Esophagus muscularis mucosa (tissue), 4 donors: ENCODE results near the gene PRDX3. TPM values are rescaled to one million over a fixed set of nuclear protein-coding genes. Genes with fewer than 3 reads are reported as not detected.

ENCODE experiments used
- DNase-seq: peaks from one replicate; pipeline ENCODE4 v3.0.0-alpha.2; 2017; ENCODE audit errors: extremely low spot score
- H3K27ac ChIP-seq, 4 donors: fragments of 200-600 bp; sonication (generic); replicated peaks in 1 of 4; 1 replicate in 3 of 4; 2 replicates in 1 of 4; pipeline ENCODE4 v1.5.1; 2016 to 2019; ENCODE audit warnings: mild to moderate bottlenecking in 1 of 4
- H3K27me3 ChIP-seq, 4 donors: fragments of 200-600 bp; sonication (generic); one replicate each; pipeline versions ENCODE4 v1.5.1 to v1.6.0; 2016 to 2019
- H3K36me3 ChIP-seq, 4 donors: fragments of 200-600 bp; sonication (generic); one replicate each; pipeline ENCODE4 v1.5.1; 2016 to 2019
- H3K4me1 ChIP-seq, 4 donors: fragments of 200-600 bp; sonication (generic); one replicate each; pipeline ENCODE4 v1.5.1; 2016 to 2019
- H3K4me3 ChIP-seq, 4 donors: fragments of 200-600 bp; sonication (generic); 1 replicate in 2 of 4; 2 replicates in 2 of 4; pipeline ENCODE4 v1.5.1; 2016 to 2019; ENCODE audit warnings: mild to moderate bottlenecking in 4 of 4, moderate library complexity in 1 of 4
- H3K9me3 ChIP-seq, 4 donors: fragments of 200-600 bp; sonication (generic); 1 replicate in 3 of 4; 2 replicates in 1 of 4; pipeline ENCODE4 v1.5.1; 2016 to 2019
- EP300 ChIP-seq: sonication (generic); formaldehyde crosslinking; IDR thresholded peaks from one replicate; pipeline ENCODE4 v1.6.1; 2017; ENCODE audit warnings: antibody characterized with exemption
- POLR2A ChIP-seq: fragments of 450-650 bp; IDR thresholded peaks from one replicate; pipeline ENCODE4 v1.6.1; 2017; ENCODE audit warnings: antibody characterized with exemption, moderate library complexity, mild to moderate bottlenecking, low read depth
- POLR2AphosphoS5 ChIP-seq, 2 donors: sonication (generic); formaldehyde crosslinking; IDR thresholded peaks; one replicate each; pipeline ENCODE4 v1.6.1; 2017; ENCODE audit warnings: antibody characterized with exemption in 2 of 2
- WGBS: methylation state at CpG from one replicate; pipeline ENCODE4 v1.1.5; 2018; 5-methylcytosine and 5-hydroxymethylcytosine counted together
- intact Hi-C: fragments of 100-400 bp; cut with DNase I; formaldehyde crosslinking; loops from one replicate; pipeline ENCODE4 v1.15.1; 2023
- total RNA-seq, 4 donors: library from RNA; depleted of rRNA; stranded (reverse); fragments of >200 nt; gene quantifications; one replicate each; pipeline versions ENCODE4 v1.1.0 to v1.2.1, GENCODE V29; 2016
- TF ChIP-seq, protein P1 (sequence below), 3 experiments: fragments of 200-600 bp in 2 of 3; fragments of 450-650 bp in 1 of 3; sonication (generic) in 2 of 3; IDR thresholded peaks; one replicate each; pipeline ENCODE4 v1.5.1; 2017 to 2019; ENCODE audit warnings: antibody characterized with exemption in 3 of 3, mild to moderate bottlenecking in 2 of 3, moderate library complexity in 1 of 3

Gene PRDX3
- total RNA-seq, 4 donors from 2014 or later, result 128 to 195 (median 171) TPM

DNA sequence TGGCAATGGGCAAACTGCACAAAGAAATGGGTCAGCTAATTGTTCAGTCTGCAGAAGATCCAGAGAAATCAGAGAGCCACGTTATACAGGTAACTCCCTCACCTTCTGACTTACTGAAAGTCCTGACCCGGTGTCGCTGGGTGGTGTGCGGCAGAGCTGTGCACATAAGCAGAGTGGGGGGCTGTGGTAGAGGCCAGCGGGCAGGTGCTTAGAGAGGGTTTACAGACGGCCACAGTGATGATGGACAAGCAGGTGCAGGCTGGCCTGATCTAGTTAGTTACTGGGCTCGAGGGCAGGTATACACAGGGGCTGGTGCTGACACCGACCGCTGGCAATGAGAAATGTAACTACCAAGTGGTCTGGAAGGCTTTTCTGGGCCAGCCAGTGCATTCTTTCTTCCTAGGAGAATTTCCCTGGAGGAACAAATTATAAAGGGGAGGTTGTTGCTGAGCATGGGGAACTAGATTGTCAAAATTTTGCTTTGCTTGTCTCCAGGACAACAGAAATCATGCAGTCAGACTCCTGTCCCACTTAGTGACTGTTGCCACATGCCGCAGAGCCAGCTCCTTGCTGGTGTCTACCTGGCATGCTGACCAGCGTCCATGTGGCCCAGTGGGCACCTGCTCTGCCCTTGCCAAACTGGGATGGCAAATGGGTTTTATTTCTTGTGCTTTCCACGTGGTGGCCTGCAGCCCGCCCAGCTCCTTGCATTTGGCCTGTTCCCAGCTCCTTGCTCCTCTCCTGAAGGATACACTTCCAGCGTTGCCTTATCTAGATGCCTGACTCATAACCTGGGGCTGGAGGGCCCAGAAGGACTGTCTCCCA is 45.9 kb downstream of the PRDX3 start:
- intact Hi-C loops, result no loop called here
- H3K27me3 ChIP-seq, result no peaks in the 10 kb centered on the region
- no peak for DNase-seq
- peak overlapping the region in 1 of 4 donors; percentile 47 for H3K27ac ChIP-seq
- H3K9me3 ChIP-seq, result no peaks in the 10 kb centered on the region
- H3K4me3 ChIP-seq, result no peak overlapping the region
- peaks cover 14 to 67% (median 45%) of the 10 kb centered on the region in 4 donors for H3K36me3 ChIP-seq
- peaks cover 3 to 28% (median 10%) of the 10 kb centered on the region in 4 donors for H3K4me1 ChIP-seq
- TF ChIP-seq POLR2A, result no peak
- TF ChIP-seq POLR2AphosphoS5 (IDR thresholded peaks at IDR 0.05), result no peak
- TF ChIP-seq, protein P1, sequence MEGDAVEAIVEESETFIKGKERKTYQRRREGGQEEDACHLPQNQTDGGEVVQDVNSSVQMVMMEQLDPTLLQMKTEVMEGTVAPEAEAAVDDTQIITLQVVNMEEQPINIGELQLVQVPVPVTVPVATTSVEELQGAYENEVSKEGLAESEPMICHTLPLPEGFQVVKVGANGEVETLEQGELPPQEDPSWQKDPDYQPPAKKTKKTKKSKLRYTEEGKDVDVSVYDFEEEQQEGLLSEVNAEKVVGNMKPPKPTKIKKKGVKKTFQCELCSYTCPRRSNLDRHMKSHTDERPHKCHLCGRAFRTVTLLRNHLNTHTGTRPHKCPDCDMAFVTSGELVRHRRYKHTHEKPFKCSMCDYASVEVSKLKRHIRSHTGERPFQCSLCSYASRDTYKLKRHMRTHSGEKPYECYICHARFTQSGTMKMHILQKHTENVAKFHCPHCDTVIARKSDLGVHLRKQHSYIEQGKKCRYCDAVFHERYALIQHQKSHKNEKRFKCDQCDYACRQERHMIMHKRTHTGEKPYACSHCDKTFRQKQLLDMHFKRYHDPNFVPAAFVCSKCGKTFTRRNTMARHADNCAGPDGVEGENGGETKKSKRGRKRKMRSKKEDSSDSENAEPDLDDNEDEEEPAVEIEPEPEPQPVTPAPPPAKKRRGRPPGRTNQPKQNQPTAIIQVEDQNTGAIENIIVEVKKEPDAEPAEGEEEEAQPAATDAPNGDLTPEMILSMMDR (IDR thresholded peaks at IDR 0.05), result no peak
- no peak for TF ChIP-seq EP300
- 87% methylated on average over 14 of the region's 14 CpGs for WGBS

DNA sequence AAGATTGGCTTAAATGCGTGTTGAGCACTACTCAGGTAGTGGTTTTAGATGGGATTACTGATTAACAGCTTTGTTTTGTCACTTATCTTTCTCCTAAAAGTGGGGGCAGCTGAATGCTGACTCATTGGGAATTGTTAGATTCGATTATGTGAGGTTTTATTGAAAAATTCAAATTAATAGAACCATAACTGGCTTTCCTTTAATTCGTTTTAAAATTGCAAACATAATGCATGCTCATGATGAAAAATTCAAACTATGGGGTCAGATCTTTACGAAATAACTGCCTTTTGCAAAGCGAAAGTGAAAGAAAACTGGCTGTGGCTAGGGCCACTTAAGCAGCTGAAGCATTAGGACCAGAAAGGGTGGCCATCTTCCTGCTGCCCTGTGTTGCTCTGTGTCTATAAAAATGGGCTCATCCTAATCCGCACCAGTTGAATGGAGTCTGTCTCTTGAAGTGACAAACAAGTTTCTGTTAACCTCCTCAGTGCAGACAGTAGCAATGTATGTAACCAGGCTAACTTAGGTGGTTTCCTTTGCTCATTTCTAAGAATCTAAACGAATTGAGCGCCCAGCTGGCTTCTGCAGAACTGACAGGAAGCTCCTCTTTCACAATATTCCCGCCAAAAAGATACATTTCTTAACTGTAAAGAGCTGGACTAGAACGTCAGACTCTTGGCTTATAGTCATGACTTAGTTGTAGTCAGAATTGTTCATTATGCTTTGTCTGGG is 46.9 kb downstream of the PRDX3 start:
- Histone ChIP-seq H3K36me3 (peaks cover 14 to 75% (median 47%) of the 10 kb centered on the region in 4 donors), H3K4me3 (peak overlapping the region; percentile 24 to 49 (median 40)), H3K27ac (peak overlapping the region; percentile 17 to 53 (median 34)), H3K9me3 (no peaks in the 10 kb centered on the region), H3K27me3 (no peaks in the 10 kb centered on the region), H3K4me1 (peaks cover 3 to 28% (median 10%) of the 10 kb centered on the region in 4 donors)
- DNase-seq, result no peak
- TF ChIP-seq, protein P1 (IDR thresholded peaks at IDR 0.05), result no peak
- peak in 1 of 2 donors; percentile 11 for TF ChIP-seq POLR2AphosphoS5 (IDR thresholded peaks at IDR 0.05)
- no peak for TF ChIP-seq EP300
- intact Hi-C loops, result no loop called here
- 59% methylated on average over 10 of the region's 10 CpGs for WGBS

DNA sequence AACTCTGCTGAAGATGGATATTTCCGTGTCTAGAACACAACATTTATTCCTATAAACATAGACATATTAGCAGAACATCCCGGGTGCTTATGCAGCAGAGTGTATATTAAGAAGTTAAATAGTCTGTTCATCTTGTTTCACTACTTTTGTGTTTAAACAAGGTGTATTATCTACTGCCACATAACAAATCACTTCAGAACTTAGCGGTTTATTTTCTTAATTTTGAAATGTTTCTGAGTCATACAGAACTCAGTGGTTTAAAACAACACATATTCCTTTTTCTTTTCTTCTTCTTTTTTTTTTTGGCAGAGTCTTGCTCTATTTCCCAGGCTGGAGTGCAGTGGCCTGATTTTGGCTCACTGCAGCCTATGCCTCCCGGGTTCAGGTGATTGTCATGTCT is 48.9 kb downstream of the PRDX3 start:
- TF ChIP-seq EP300, result no peak
- TF ChIP-seq, protein P1 (IDR thresholded peaks at IDR 0.05), result no peak
- no peak for TF ChIP-seq POLR2AphosphoS5 (IDR thresholded peaks at IDR 0.05)
- TF ChIP-seq POLR2A, result no peak
- Histone ChIP-seq H3K36me3 (peaks cover 14 to 88% (median 64%) of the 10 kb centered on the region in 4 donors), H3K4me1 (peaks cover 3 to 15% (median 8%) of the 10 kb centered on the region in 4 donors), H3K4me3 (no peak overlapping the region), H3K27me3 (no peaks in the 10 kb centered on the region), H3K9me3 (no peaks in the 10 kb centered on the region), H3K27ac (no peak overlapping the region)
- DNase-seq, result no peak
- 90% methylated on average over 4 of the region's 4 CpGs for WGBS
- intact Hi-C loops, result no loop called here

DNA sequence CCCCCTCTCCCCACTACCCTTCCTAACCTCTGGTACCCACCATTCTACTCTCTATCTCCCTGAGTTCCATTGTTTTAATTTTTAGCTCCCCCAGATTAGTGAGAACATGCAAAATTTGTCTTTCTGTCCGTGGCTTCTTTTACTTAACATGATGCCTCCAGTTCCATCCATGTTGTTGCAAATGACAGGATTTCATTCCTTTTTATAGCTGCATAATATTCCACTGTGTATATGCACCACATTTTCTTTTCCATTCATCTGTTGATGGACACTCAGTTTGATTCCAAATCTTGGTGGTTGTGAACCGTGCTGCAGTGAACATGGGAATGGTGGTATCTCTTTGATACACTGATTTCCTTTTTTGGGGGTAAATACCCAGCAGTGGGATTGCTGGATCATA is 52.7 kb downstream of the PRDX3 start:
- DNase-seq, result no peak
- no peak overlapping the region for H3K4me3 ChIP-seq
- TF ChIP-seq POLR2AphosphoS5 (IDR thresholded peaks at IDR 0.05) (no peak), EP300 (no peak), POLR2A (no peak)
- TF ChIP-seq, protein P1 (IDR thresholded peaks at IDR 0.05), result no peak
- H3K27me3 ChIP-seq, result no peaks in the 10 kb centered on the region
- intact Hi-C loops, result no loop called here
- peaks cover 19 to 96% (median 77%) of the 10 kb centered on the region in 4 donors for H3K36me3 ChIP-seq
- peaks cover 0 to 3% (median 2%) of the 10 kb centered on the region in 4 donors for H3K4me1 ChIP-seq
- H3K27ac ChIP-seq, result no peak overlapping the region
- 93% methylated on average over 2 of the region's 2 CpGs for WGBS
- H3K9me3 ChIP-seq, result no peaks in the 10 kb centered on the region
